Muscle of leg (tissue), 11 donors: ENCODE data around the gene HPCA. TPM values are rescaled to one million over a fixed set of nuclear protein-coding genes. Genes with fewer than 3 reads are reported as not detected.

ENCODE experiments used
- DNase-seq: peaks from one replicate; pipeline ENCODE4 v3.0.0; 2013
- H3K27ac ChIP-seq: one replicate; pipeline ENCODE4 v1.5.1; 2013; ENCODE audit warnings: mild to moderate bottlenecking, low read length, control low read depth
- H3K27me3 ChIP-seq: one replicate; pipeline ENCODE4 v1.6.1; 2013; ENCODE audit warnings: low read length; ENCODE audit not compliant: control insufficient read depth, insufficient read depth
- H3K36me3 ChIP-seq: one replicate; pipeline ENCODE4 v1.6.1; 2013; ENCODE audit warnings: low read length; ENCODE audit not compliant: control insufficient read depth, insufficient read depth
- H3K4me1 ChIP-seq: one replicate; pipeline ENCODE4 v1.6.1; 2013; ENCODE audit warnings: low read length; ENCODE audit not compliant: control insufficient read depth, insufficient read depth
- H3K4me3 ChIP-seq: one replicate; pipeline ENCODE4 v1.5.1; 2013; ENCODE audit warnings: low read length, control low read depth
- H3K9me3 ChIP-seq: replicated peaks from 2 replicates; pipeline ENCODE4 v1.6.1; 2013; ENCODE audit warnings: low read depth, low read length; ENCODE audit not compliant: control insufficient read depth
- WGBS: methylation state at CpG from one replicate; pipeline ENCODE4 v1.1.5; 2013; ENCODE audit warnings: missing lambda C conversion rate; ENCODE audit not compliant: insufficient coverage; 5-methylcytosine and 5-hydroxymethylcytosine counted together
- polyA plus RNA-seq, 8 donors: library from polyadenylated mRNA; unstranded; fragments of 120-200 nt; gene quantifications; one replicate each; pipeline versions ENCODE4 v1.2.1 to v1.2.3, GENCODE V29; 2013; ENCODE audit warnings: inconsistent platforms in 1 of 8, low replicate concordance in 1 of 8; ENCODE audit not compliant: insufficient read length in 8 of 8, insufficient read depth in 1 of 8
- total RNA-seq: library from RNA; stranded (reverse); fragments of 120-200 nt; gene quantifications from one replicate; pipeline ENCODE4 v1.2.4, GENCODE V29; 2013

Gene HPCA
- total and polyA plus RNA-seq, 9 donors, result 0.12 to 0.87 (median 0.40) TPM

DNA sequence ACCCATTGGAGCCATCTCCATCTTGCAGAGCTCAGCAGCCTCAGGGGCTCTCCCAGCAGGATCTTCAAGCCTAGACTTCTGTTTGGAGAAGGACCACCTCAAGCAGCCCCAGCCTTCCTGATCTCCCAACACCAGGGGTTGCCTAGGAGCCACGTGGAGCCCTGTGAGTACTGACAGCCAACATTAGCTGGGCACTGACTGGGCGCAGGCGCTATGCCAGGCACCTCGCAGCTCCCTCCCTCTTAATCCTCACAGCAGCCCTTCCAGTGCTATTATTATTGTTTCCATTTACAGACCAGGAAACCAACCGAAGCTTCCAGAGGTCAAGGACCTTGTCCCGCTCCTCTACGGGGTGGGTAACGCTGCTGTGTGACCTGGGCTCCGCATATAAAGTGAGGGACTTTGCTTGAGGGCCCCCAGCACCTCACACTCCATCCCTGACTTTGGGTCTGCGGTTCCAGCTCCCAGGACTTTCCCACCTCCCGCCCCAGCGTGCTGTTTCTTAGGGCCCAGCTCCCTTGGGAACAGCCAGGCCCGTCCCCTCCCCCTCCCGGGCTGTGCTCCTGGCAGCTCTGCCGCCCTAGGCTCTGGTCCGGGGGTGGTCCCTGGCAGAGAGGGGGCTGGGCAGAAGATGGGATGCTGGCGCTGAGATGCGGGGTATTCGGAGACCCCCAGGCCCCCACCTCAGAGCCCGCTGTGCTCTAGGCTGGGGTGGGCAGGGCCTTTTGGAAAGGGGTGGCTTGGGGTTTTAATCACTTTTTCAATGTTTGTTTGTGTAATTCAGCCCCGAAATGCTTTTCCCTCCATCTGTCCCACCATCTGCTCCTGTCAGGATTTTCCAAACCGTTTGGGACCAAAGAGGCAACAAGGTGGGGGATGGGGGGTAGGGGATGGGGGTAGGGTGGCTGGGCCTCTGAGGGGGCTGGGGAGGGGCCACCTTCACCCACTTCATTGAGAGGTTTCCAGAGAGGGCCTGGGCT is 4.1 kb upstream of the HPCA start:
- Histone ChIP-seq H3K36me3 (no peaks in the 10 kb centered on the region), H3K4me3 (no peak overlapping the region), H3K9me3 (no peaks in the 10 kb centered on the region), H3K27me3 (peaks cover 31% of the 10 kb centered on the region), H3K27ac (no peak overlapping the region), H3K4me1 (peaks cover 27% of the 10 kb centered on the region)
- WGBS, result 34% methylated on average over 8 of the region's 22 CpGs
- DNase-seq, result no peak

- Histone ChIP-seq H3K9me3 (no peaks in the 10 kb centered on the region), H3K4me1 (peaks cover 14% of the 10 kb centered on the region), H3K27me3 (peaks cover 41% of the 10 kb centered on the region), H3K36me3 (no peaks in the 10 kb centered on the region), H3K4me3 (no peak overlapping the region), H3K27ac (no peak overlapping the region)
- DNase-seq, result no peak
- 100% methylated on average over 1 of the region's 7 CpGs for WGBS
Observed at GRCh38 chr1:32883338-32884031, 2.8 kb upstream of the HPCA start.

DNA sequence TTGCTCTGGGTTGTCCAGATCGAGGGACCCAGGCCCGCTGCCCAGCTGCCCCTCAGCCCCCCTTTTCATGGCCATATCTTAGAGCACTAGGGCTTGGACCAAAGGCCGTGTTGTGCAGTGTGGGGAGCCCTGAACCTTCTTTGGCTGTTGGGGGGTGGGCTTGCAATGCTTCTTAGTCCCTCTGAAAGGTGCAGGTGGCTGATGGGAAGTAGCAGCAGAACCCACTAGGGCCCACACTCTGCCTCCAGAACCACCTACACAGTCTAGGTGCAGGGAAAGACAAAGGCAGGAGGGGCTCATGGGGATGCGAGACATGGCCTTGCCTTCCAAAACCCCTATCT is 2.3 kb upstream of the HPCA start:
- no peaks in the 10 kb centered on the region for H3K36me3 ChIP-seq
- no peaks in the 10 kb centered on the region for H3K9me3 ChIP-seq
- peaks cover 13% of the 10 kb centered on the region for H3K4me1 ChIP-seq
- H3K27me3 ChIP-seq, result peaks cover 41% of the 10 kb centered on the region
- no peak overlapping the region for H3K27ac ChIP-seq
- no peak for DNase-seq
- no CpG with 5 or more reads among the region's 4 CpGs for WGBS
- H3K4me3 ChIP-seq, result no peak overlapping the region

DNA sequence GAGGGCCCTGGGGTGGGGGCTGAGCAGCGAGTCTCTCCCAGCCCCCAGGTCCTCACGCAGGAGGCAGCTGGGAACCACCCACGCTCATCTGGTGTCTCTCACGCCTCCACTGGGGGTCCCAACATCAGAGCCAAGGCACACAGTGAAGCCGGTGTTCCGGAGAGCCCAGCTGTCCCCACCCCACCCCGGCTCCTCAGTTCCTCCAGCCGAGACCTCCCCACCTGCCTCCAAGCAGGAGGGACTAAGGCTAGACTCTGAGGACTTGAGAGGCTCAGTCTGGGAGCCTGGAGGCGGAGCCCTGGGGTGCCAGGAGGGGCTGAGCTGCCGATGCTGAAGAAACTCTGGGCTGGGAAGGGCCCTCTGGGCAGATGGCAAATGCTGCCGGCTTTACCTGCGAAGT is 1.6 kb upstream of the HPCA start:
- WGBS, result 31% methylated on average over 7 of the region's 12 CpGs
- Histone ChIP-seq H3K27me3 (peaks cover 41% of the 10 kb centered on the region), H3K27ac (no peak overlapping the region), H3K4me3 (no peak overlapping the region), H3K9me3 (no peaks in the 10 kb centered on the region), H3K4me1 (peaks cover 13% of the 10 kb centered on the region), H3K36me3 (no peaks in the 10 kb centered on the region)
- DNase-seq, result no peak

DNA sequence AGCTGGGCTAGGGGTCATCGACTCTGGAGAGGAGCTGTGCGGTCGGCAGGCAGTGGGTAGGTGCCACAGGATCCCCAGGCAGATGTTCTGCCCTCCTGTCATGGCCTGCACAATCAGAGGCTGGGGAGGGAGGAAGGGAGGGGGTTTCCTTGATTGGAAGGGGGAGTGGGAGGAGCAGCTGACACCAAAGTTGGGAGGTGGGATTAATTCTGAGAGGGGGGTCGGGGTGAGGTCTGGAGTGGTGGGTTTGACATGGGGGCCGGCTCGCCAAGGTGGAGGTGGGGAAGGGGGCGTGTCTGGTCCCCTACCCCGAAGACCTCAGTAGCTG is 651 bp upstream of the HPCA start:
- Histone ChIP-seq H3K27me3 (peaks cover 41% of the 10 kb centered on the region), H3K9me3 (no peaks in the 10 kb centered on the region), H3K36me3 (no peaks in the 10 kb centered on the region), H3K4me1 (peaks cover 13% of the 10 kb centered on the region), H3K27ac (no peak overlapping the region), H3K4me3 (no peak overlapping the region)
- 15% methylated on average over 8 of the region's 8 CpGs for WGBS
- DNase-seq, result no peak

- no peak overlapping the region for H3K4me3 ChIP-seq
- no peaks in the 10 kb centered on the region for H3K9me3 ChIP-seq
- peaks cover 12% of the 10 kb centered on the region for H3K4me1 ChIP-seq
- WGBS, result 21% methylated on average over 11 of the region's 19 CpGs
- H3K36me3 ChIP-seq, result no peaks in the 10 kb centered on the region
- peaks cover 53% of the 10 kb centered on the region for H3K27me3 ChIP-seq
- H3K27ac ChIP-seq, result no peak overlapping the region
- no peak for DNase-seq
Observed at GRCh38 chr1:32886828-32887414, 630 bp downstream of the HPCA start.

- DNase-seq, result no peak
- H3K9me3 ChIP-seq, result no peaks in the 10 kb centered on the region
- no peak overlapping the region for H3K27ac ChIP-seq
- 79% methylated on average over 11 of the region's 12 CpGs for WGBS
- H3K4me3 ChIP-seq, result no peak overlapping the region
- peaks cover 11% of the 10 kb centered on the region for H3K4me1 ChIP-seq
- H3K27me3 ChIP-seq, result peaks cover 60% of the 10 kb centered on the region
- H3K36me3 ChIP-seq, result no peaks in the 10 kb centered on the region
Observed at GRCh38 chr1:32887623-32888022, 1.3 kb downstream of the HPCA start.

DNA sequence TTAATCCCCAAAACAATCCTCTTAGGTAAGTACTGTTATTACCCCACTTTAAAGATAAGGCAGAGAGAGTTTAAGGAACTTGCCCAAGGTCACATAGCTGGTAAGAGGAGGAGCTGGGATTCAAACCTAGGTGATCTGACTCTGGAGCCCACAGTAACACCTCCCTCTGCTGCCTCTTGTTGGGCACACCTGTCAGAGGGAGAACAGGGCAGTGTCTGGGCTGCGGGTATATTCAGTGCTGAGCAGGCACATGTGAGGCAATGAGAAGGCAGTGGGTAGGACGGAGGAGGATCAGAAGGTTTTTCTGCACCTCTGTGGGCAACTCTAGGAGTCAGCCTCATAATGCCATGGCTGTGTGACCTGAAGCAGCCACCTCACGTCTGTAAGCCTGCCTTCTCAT is 1.8 kb downstream of the HPCA start:
- no peak overlapping the region for H3K4me3 ChIP-seq
- no peak overlapping the region for H3K27ac ChIP-seq
- peaks cover 13% of the 10 kb centered on the region for H3K4me1 ChIP-seq
- WGBS, result 60% methylated on average over 2 of the region's 3 CpGs
- H3K27me3 ChIP-seq, result peaks cover 65% of the 10 kb centered on the region
- H3K36me3 ChIP-seq, result no peaks in the 10 kb centered on the region
- H3K9me3 ChIP-seq, result no peaks in the 10 kb centered on the region
- no peak for DNase-seq

- Histone ChIP-seq H3K4me1 (peaks cover 16% of the 10 kb centered on the region), H3K4me3 (no peak overlapping the region), H3K9me3 (no peaks in the 10 kb centered on the region), H3K36me3 (no peaks in the 10 kb centered on the region), H3K27me3 (peaks cover 70% of the 10 kb centered on the region), H3K27ac (no peak overlapping the region)
- DNase-seq, result no peak
- WGBS, result 91% methylated on average over 22 of the region's 24 CpGs
Observed at GRCh38 chr1:32888677-32889420, 2.6 kb downstream of the HPCA start.
